GM20000 (cell line): Measurements from ENCODE around the gene HLA-DOA.

Source experiments
- DNase-seq: peaks from one replicate; pipeline ENCODE4 v3.0.0; 2012; ENCODE audit warnings: low spot score
- CTCF ChIP-seq: IDR thresholded peaks from 2 replicates; pipeline ENCODE4 v1.5.1; 2012; ENCODE audit warnings: mild to moderate bottlenecking, control low read depth; ENCODE audit errors: extremely low read depth, missing control alignments

Gene HLA-DOA

GRCh38 chr6:33008944-33009861 lies at the start of gene HLA-DOA:
Gene HLA-DOA, minus strand, starts transcription at chr6:33009591.
- TF ChIP-seq CTCF, result no peak
- DNase-seq, result peak; percentile 93

- no peak for DNase-seq
- no peak for TF ChIP-seq CTCF
Observed at GRCh38 chr6:33057222-33058150, 48.1 kb upstream of the HLA-DOA start.

GRCh38 chr6:33053230-33053629 lies 43.8 kb upstream of the HLA-DOA start:
- no peak for TF ChIP-seq CTCF
- no peak for DNase-seq

- no peak for DNase-seq
- no peak for TF ChIP-seq CTCF
Observed at GRCh38 chr6:33052627-33053026, 43.2 kb upstream of the HLA-DOA start.

GRCh38 chr6:33050014-33050810 lies 40.8 kb upstream of the HLA-DOA start:
- DNase-seq, result no peak
- TF ChIP-seq CTCF, result no peak

- no peak for DNase-seq
Observed at GRCh38 chr6:33049323-33050013, 40.1 kb upstream of the HLA-DOA start.

More at GRCh38 chr6:33049323-33050013, 40.1 kb upstream of the HLA-DOA start:
- TF ChIP-seq CTCF, result no peak
